Caco-2 (cell line): Measurements from ENCODE around the gene LGR6. TPM values are rescaled to one million over a fixed set of nuclear protein-coding genes. Genes with fewer than 3 reads are reported as not detected.

Experiments used
- BruUV-seq: library from RNA; stranded (reverse); fragments of 400-500 nt; replicated peaks from 2 replicates; lab custom pipeline; 2021; lab: Mats Ljungman, UMichigan
- CTCF ChIA-PET: fragments of 300-600 bp; sonication (Branson Sonifier 250); formaldehyde crosslinking; loops from one replicate; lab custom pipeline; 2022; ENCODE audit warnings: antibody characterized with exemption; lab: Charles Lee
- POLR2A ChIA-PET: fragments of 300-600 bp; sonication (Branson Sonifier 250); formaldehyde crosslinking; loops from one replicate; lab custom pipeline; 2022; ENCODE audit warnings: antibody characterized with exemption; lab: Charles Lee
- DNase-seq, 2 experiments: peaks; one replicate each; pipeline versions ENCODE4 v3.0.0 to v3.0.0-alpha.2; 2020 to 2022
- H3K27me3 ChIP-seq: replicated peaks from 2 replicates; pipeline ENCODE4 v1.6.0; 2011; ENCODE audit warnings: low read length; ENCODE audit not compliant: control insufficient read depth, insufficient read depth
- H3K36me3 ChIP-seq: 2 replicates; pipeline ENCODE4 v1.5.1; 2011; ENCODE audit warnings: low read length; ENCODE audit not compliant: control insufficient read depth, insufficient read depth
- H3K4me1 ChIP-seq: fragments of 250-450 bp; sonication (Bioruptor Pico); 2 replicates; pipeline ENCODE4 v1.5.1; 2020; ENCODE audit warnings: mild to moderate bottlenecking
- H3K4me3 ChIP-seq: 2 replicates; pipeline ENCODE4 v1.5.1; 2011; ENCODE audit warnings: low read depth, mild to moderate bottlenecking, control low read depth, low read length
- H3K9me3 ChIP-seq: fragments of 250-450 bp; sonication (Bioruptor Pico); 2 replicates; pipeline ENCODE4 v1.5.1; 2020; ENCODE audit warnings: mild to moderate bottlenecking, moderate library complexity
- H3K27ac Mint-ChIP-seq: one replicate; pipeline ENCODE4 v1.8.0; 2022; ENCODE audit warnings: mixed read lengths; ENCODE audit not compliant: unreplicated experiment
- H3K27me3 Mint-ChIP-seq: one replicate; pipeline ENCODE4 v1.8.0; 2022; ENCODE audit warnings: mixed read lengths; ENCODE audit not compliant: insufficient read depth, unreplicated experiment
- H3K36me3 Mint-ChIP-seq: one replicate; pipeline ENCODE4 v1.8.0; 2022; ENCODE audit warnings: mild to moderate bottlenecking, mixed read lengths; ENCODE audit not compliant: insufficient read depth, unreplicated experiment
- H3K4me1 Mint-ChIP-seq: one replicate; pipeline ENCODE4 v1.8.0; 2022; ENCODE audit warnings: low read depth, mixed read lengths; ENCODE audit not compliant: unreplicated experiment
- H3K4me3 Mint-ChIP-seq: one replicate; pipeline ENCODE4 v1.8.0; 2022; ENCODE audit warnings: mild to moderate bottlenecking, moderate library complexity, mixed read lengths; ENCODE audit not compliant: unreplicated experiment
- H3K9me3 Mint-ChIP-seq: one replicate; pipeline ENCODE4 v1.8.0; 2022; ENCODE audit warnings: mixed read lengths; ENCODE audit not compliant: unreplicated experiment
- CTCF ChIP-seq, 2 experiments: fragments of 200-600 bp in 1 of 2; IDR thresholded peaks; 1 replicate in 1 of 2; 2 replicates in 1 of 2; pipeline versions ENCODE4 v1.5.1 to v1.8.0; 2011 to 2022; ENCODE audit warnings: antibody characterized with exemption in 1 of 2, control low read depth in 1 of 2, inconsistent platforms in 1 of 2, low read depth in 1 of 2, low read length in 1 of 2, mild to moderate bottlenecking in 1 of 2, moderate library complexity in 1 of 2; ENCODE audit not compliant: insufficient read depth in 1 of 2, severe bottlenecking in 1 of 2, unreplicated experiment in 1 of 2
- intact Hi-C: fragments of 100-400 bp; cut with micrococcal nuclease; formaldehyde crosslinking; loops from one replicate; pipeline ENCODE4 v1.10.0; 2022; ENCODE audit not compliant: unreplicated experiment
- total RNA-seq: library from RNA; stranded (reverse); gene quantifications from 2 replicates; pipeline ENCODE4 v1.2.3, GENCODE V29; 2022

Gene LGR6
- total RNA-seq, 1 experiment from 2014 or later: 0.36 TPM

DNA sequence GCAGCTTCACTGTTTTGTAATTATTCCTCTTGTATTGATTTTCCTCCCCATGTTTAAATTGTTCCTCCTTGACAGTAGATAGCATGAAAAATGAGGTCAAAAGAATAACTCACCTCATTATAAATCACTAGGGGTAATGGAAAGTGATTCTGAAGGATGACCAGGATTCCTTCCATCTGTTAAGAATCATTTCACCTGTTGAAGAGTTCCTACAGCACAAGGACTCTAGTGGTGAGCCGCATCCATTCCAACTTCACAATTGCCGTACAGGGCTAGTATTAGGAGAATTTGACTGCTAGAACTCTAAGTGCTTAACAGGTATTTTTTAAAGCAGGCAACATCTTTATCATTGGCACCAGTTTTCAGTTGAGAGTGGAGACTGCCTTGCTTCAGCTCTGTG is 168.6 kb downstream of the LGR6 start:
- Histone ChIP-seq H3K36me3 (no peaks in the 10 kb centered on the region), H3K4me3 (no peak overlapping the region), H3K27me3 (no peaks in the 10 kb centered on the region), H3K4me1 (no peaks in the 10 kb centered on the region), H3K9me3 (no peaks in the 10 kb centered on the region)
- intact Hi-C loops: no loop called here
- BruUV-seq: no TSS peak
- no peaks in the 10 kb centered on the region for H3K27me3 Mint-ChIP-seq
- no peaks in the 10 kb centered on the region for H3K9me3 Mint-ChIP-seq
- POLR2A ChIA-PET: interaction anchor here (0.6 kb wide), 1 partner anchor 14 kb away, joined by 3 read pairs; no protein-coding TSS in a partner anchor
- H3K4me3 Mint-ChIP-seq: no peak overlapping the region
- H3K27ac Mint-ChIP-seq: no peak overlapping the region
- DNase-seq: no peak
- CTCF ChIA-PET: no interaction called here
- TF ChIP-seq CTCF (IDR thresholded peaks at IDR 0.05; ENCODE audit: insufficient read depth in 1 of 2, low read depth in 1 of 2, low read length in 1 of 2, severe bottlenecking in 1 of 2, unreplicated experiment in 1 of 2): no peak
- H3K4me1 Mint-ChIP-seq: no peaks in the 10 kb centered on the region
- no peaks in the 10 kb centered on the region for H3K36me3 Mint-ChIP-seq

DNA sequence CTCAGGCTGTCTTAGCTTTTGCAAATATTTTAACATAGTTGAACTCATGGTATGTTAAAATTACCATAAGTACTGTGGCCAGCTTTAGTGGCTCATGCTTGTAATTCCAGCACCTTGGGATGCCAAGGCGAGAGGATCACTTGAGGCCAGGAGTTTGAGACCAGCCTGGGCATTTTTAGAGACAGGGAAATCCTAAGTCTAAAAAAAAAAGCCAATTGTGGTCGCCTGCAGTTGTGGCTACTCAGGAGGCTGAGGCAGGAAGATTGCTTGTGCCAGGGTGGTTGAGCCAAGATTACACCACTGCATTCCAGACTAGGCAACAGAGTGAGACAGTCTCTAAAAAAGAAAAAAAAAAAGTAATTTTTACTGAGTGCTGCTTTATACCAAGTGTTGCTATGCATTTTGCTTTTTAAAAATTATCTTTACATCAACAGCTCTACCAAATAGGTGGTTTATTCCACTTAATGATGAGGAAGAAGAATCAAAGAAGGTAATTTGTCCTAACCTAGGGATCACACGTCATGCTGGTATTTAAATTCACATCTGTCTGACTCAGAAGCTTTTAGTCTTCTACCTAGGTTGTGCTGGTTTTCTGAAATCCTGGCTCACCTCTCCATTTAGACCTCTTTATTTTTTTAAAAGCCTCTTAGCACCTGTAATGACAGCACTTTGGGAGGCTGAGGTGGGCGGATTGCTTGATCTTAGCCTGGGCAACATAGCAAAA is 171.7 kb downstream of the LGR6 start:
- H3K27me3 ChIP-seq: no peaks in the 10 kb centered on the region
- no peak overlapping the region for H3K4me3 ChIP-seq
- Mint-ChIP-seq H3K4me1 (no peaks in the 10 kb centered on the region), H3K36me3 (no peaks in the 10 kb centered on the region), H3K9me3 (no peaks in the 10 kb centered on the region), H3K4me3 (no peak overlapping the region), H3K27ac (no peak overlapping the region), H3K27me3 (no peaks in the 10 kb centered on the region)
- H3K9me3 ChIP-seq: no peaks in the 10 kb centered on the region
- POLR2A ChIA-PET: no interaction called here
- no peak for TF ChIP-seq CTCF (IDR thresholded peaks at IDR 0.05; ENCODE audit: insufficient read depth in 1 of 2, low read depth in 1 of 2, low read length in 1 of 2, severe bottlenecking in 1 of 2, unreplicated experiment in 1 of 2)
- no peak for DNase-seq
- CTCF ChIA-PET: no interaction called here
- BruUV-seq: no TSS peak
- no peaks in the 10 kb centered on the region for H3K4me1 ChIP-seq
- intact Hi-C loops: no loop called here
- no peaks in the 10 kb centered on the region for H3K36me3 ChIP-seq

DNA sequence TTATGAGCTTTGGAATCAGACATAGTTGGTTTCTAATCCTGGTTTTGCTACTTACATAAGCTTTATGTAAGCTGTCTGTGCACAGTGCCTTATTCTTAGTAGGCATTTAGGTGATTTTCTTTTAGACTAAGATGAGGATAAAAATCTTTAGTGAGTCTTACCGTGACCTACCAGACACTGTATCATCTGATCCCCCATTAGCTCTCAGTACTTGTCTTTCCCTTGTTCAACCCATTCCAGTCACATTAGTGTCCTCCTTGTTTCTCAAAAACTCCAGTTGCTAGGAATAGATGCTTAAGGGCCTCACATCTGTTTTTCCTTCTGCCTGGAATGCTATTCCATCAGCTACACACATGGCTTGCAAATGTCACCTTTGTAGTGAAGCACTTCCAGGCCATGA is 173.7 kb downstream of the LGR6 start:
- BruUV-seq: no TSS peak
- H3K36me3 ChIP-seq: no peaks in the 10 kb centered on the region
- POLR2A ChIA-PET: no interaction called here

More for the DNA sequence above, 173.7 kb downstream of the LGR6 start:
- H3K4me3 ChIP-seq: no peak overlapping the region
- Mint-ChIP-seq H3K36me3 (no peaks in the 10 kb centered on the region), H3K4me3 (no peak overlapping the region), H3K27ac (no peak overlapping the region), H3K4me1 (no peaks in the 10 kb centered on the region), H3K27me3 (no peaks in the 10 kb centered on the region), H3K9me3 (no peaks in the 10 kb centered on the region)
- CTCF ChIA-PET: no interaction called here
- intact Hi-C loops: no loop called here
- no peaks in the 10 kb centered on the region for H3K9me3 ChIP-seq
- no peak for DNase-seq
- no peaks in the 10 kb centered on the region for H3K27me3 ChIP-seq
- no peak for TF ChIP-seq CTCF (IDR thresholded peaks at IDR 0.05; ENCODE audit: insufficient read depth in 1 of 2, low read depth in 1 of 2, low read length in 1 of 2, severe bottlenecking in 1 of 2, unreplicated experiment in 1 of 2)
- H3K4me1 ChIP-seq: no peaks in the 10 kb centered on the region

Other genes starting within 250 kb of the LGR6 start
- gene LMOD1, start 247.3 kb upstream of the LGR6 start, total RNA-seq: 0.11 TPM in 1 of 2 replicates, not detected in the other
- gene TIMM17A, start 238.3 kb upstream of the LGR6 start, total RNA-seq: 63.7 and 64.1 TPM in 2 replicates
- 75.9 and 83.0 TPM in 2 replicates for gene RNPEP, start 211.2 kb upstream of the LGR6 start, total RNA-seq
- 116 and 126 TPM in 2 replicates for gene ELF3, start 183.2 kb upstream of the LGR6 start, total RNA-seq
- gene GPR37L1, start 70.9 kb upstream of the LGR6 start, total RNA-seq: 0.07 TPM in 2 replicates
- gene ARL8A, start 49.1 kb upstream of the LGR6 start, total RNA-seq: 25.0 and 27.8 TPM in 2 replicates
- gene PTPN7, start 33.2 kb upstream of the LGR6 start, total RNA-seq: not detected in 2 replicates
- gene UBE2T, start 148.1 kb downstream of the LGR6 start, total RNA-seq: 53.4 and 59.3 TPM in 2 replicates
- gene PPP1R12B, start 154.9 kb downstream of the LGR6 start, total RNA-seq: 16.4 and 22.4 TPM in 2 replicates